HepG2 (cell line): Measurements from ENCODE around the gene GMPPB. TPM values are rescaled to one million over a fixed set of nuclear protein-coding genes. Genes with fewer than 3 reads are reported as not detected.

Source experiments
- ADNP ChIP-seq: sonication (generic); formaldehyde crosslinking; IDR thresholded peaks from 2 replicates; pipeline ENCODE4 v1.4.0; 2020; ENCODE audit warnings: missing genetic modification reagents
- DDIT3 ChIP-seq: sonication (generic); formaldehyde crosslinking; IDR thresholded peaks from 2 replicates; pipeline ENCODE4 v1.4.0; 2020; ENCODE audit warnings: mild to moderate bottlenecking, missing genetic modification reagents
- GLMP ChIP-seq: sonication (generic); formaldehyde crosslinking; IDR thresholded peaks from 2 replicates; pipeline ENCODE4 v1.9.0; 2021; ENCODE audit warnings: missing genetic modification reagents, mild to moderate bottlenecking, borderline replicate concordance
- NBN ChIP-seq: fragments of 450-650 bp; conservative IDR thresholded peaks from 2 replicates; pipeline ENCODE4 v1.6.1; 2017
- NFRKB ChIP-seq: fragments of 450-650 bp; IDR thresholded peaks from 2 replicates; pipeline ENCODE4 v1.6.1; 2017
- PAXIP1 ChIP-seq: sonication (generic); formaldehyde crosslinking; conservative IDR thresholded peaks from 2 replicates; pipeline ENCODE4 v1.4.0; 2020; ENCODE audit warnings: mild to moderate bottlenecking, missing genetic modification reagents, moderate library complexity
- POGZ ChIP-seq: sonication (generic); formaldehyde crosslinking; IDR thresholded peaks from 2 replicates; pipeline ENCODE4 v1.4.0; 2020; ENCODE audit warnings: mild to moderate bottlenecking, missing genetic modification reagents
- RXRA ChIP-seq: sonication (generic); formaldehyde crosslinking; IDR thresholded peaks from 2 replicates; pipeline ENCODE4 v1.5.1; 2020; ENCODE audit warnings: missing genetic modification reagents
- SKIL ChIP-seq: sonication (generic); formaldehyde crosslinking; IDR thresholded peaks from 2 replicates; pipeline ENCODE4 v1.8.0; 2022; ENCODE audit warnings: missing genetic modification reagents, mild to moderate bottlenecking, moderate library complexity, borderline replicate concordance
- TCF12 ChIP-seq, 2 experiments: fragments of 450-650 bp in 1 of 2; sonication (generic) in 1 of 2; formaldehyde crosslinking in 1 of 2; IDR thresholded peaks; 2 replicates each; pipeline versions ENCODE4 v1.6.1 to v1.8.0; 2017 to 2022; ENCODE audit warnings: antibody characterized with exemption in 1 of 2, mild to moderate bottlenecking in 1 of 2, missing genetic modification reagents in 1 of 2, moderate library complexity in 1 of 2
- TEF ChIP-seq: sonication (generic); formaldehyde crosslinking; IDR thresholded peaks from 2 replicates; pipeline ENCODE4 v1.5.0; 2020; ENCODE audit warnings: missing genetic modification reagents
- ZBTB39 ChIP-seq: sonication (generic); formaldehyde crosslinking; IDR thresholded peaks from 2 replicates; pipeline ENCODE4 v1.5.0; 2020; ENCODE audit warnings: missing genetic modification reagents
- ZNF138 ChIP-seq: sonication (generic); formaldehyde crosslinking; IDR thresholded peaks from 2 replicates; pipeline ENCODE4 v1.5.0; 2020; ENCODE audit warnings: mild to moderate bottlenecking, low read depth, missing genetic modification reagents
- ZNF260 ChIP-seq: sonication (generic); formaldehyde crosslinking; IDR thresholded peaks from 2 replicates; pipeline ENCODE4 v1.4.0; 2020; ENCODE audit warnings: missing genetic modification reagents, low read depth, mild to moderate bottlenecking, borderline replicate concordance
- ZNF367 ChIP-seq: sonication (generic); formaldehyde crosslinking; IDR thresholded peaks from 2 replicates; pipeline ENCODE4 v1.4.0; 2020; ENCODE audit warnings: missing genetic modification reagents, borderline replicate concordance
- ZNF766 ChIP-seq: sonication (generic); formaldehyde crosslinking; IDR thresholded peaks from 2 replicates; pipeline ENCODE4 v1.5.0; 2020; ENCODE audit warnings: missing genetic modification reagents, borderline replicate concordance
- ZNF772 ChIP-seq: sonication (generic); formaldehyde crosslinking; IDR thresholded peaks from 2 replicates; pipeline ENCODE4 v1.5.0; 2020; ENCODE audit warnings: mild to moderate bottlenecking, missing genetic modification reagents
- ZNF83 ChIP-seq: sonication (generic); formaldehyde crosslinking; IDR thresholded peaks from 2 replicates; pipeline ENCODE4 v1.4.0; 2020; ENCODE audit warnings: missing genetic modification reagents, mild to moderate bottlenecking, borderline replicate concordance
- polyA plus RNA-seq, 8 experiments: library from polyadenylated mRNA; depleted of rRNA in 3 of 8; stranded (reverse) in 7 of 8; unstranded in 1 of 8; fragments of >200 nt; fragmentation: Illumina TruSeq in 4 of 8; extraction: Trizol in 4 of 8; gene quantifications; 2 replicates each; pipeline versions ENCODE4 v1.2.1 to v1.2.3, GENCODE V29; 2011 to 2016; ENCODE audit warnings: low read depth in 4 of 8, missing spikeins in 1 of 8, mixed read lengths in 1 of 8; ENCODE audit not compliant: insufficient read depth in 1 of 8
- total RNA-seq, 5 experiments: library from RNA; depleted of rRNA; stranded (reverse); fragments of >200 nt; fragmentation: Illumina TruSeq; extraction: Trizol; gene quantifications; 2 replicates each; pipeline ENCODE4 v1.2.3, GENCODE V29; 2016; ENCODE audit warnings: low read depth in 1 of 5

The GMPPB gene
- total and polyA plus RNA-seq, 2 of the 13 experiments (the other 11 are each of a cell fraction or from before 2014, with no cell fraction given): 6.5 to 23.1 TPM

- TF ChIP-seq PAXIP1 (CRISPR knock-in tag) (peak; percentile 67), TEF (CRISPR knock-in tag) (no peak), NBN (no peak), RXRA (CRISPR knock-in tag) (peak; percentile 58; the same call in 1 of the 2 replicates), ZNF766 (no peak), ZNF260 (CRISPR knock-in tag) (no peak), ZNF138 (0 out of 2 replicates have a peak, but pooled peaks have one; percentile 69), SKIL (CRISPR knock-in tag) (no peak; the same call in 1 of the 2 replicates), ADNP (CRISPR knock-in tag) (no peak), POGZ (no peak), ZNF83 (no peak; the same call in 1 of the 2 replicates), NFRKB (no peak), ZNF367 (CRISPR knock-in tag) (no peak), TCF12 (IDR thresholded peaks at IDR 0.05) (no peak), TCF12 (CRISPR knock-in tag; IDR thresholded peaks at IDR 0.05) (no peak), GLMP (CRISPR knock-in tag) (no peak), ZBTB39 (CRISPR knock-in tag) (0 out of 2 replicates have a peak, but pooled peaks have one; percentile 31), DDIT3 (CRISPR knock-in tag) (no peak), ZNF772 (peak; percentile 39; the same call in 1 of the 2 replicates)
Measured at GRCh38 chr3:49673715-49674496, 49.8 kb downstream of the GMPPB start, which contains the start of gene APEH (continued).
